Neural progenitor cell (in vitro differentiated cells): Measurements from ENCODE around the gene OTX1.
A peak's percentile ranks its signal among the peaks of the same experiment; 100 is the strongest.

ENCODE experiments used
- EZH2 ChIP-seq: fragments of 200-600 bp; sonication (generic); IDR thresholded peaks from 2 replicates; pipeline ENCODE4 v1.6.1; 2017; ENCODE audit warnings: antibody characterized with exemption, mild to moderate bottlenecking, moderate library complexity
- EZH2phosphoT487 ChIP-seq: fragments of 200-600 bp; sonication (generic); IDR thresholded peaks from 2 replicates; pipeline ENCODE4 v1.6.1; 2017; ENCODE audit warnings: antibody characterized with exemption
- TF ChIP-seq, protein P1 (sequence below): fragments of 200-600 bp; sonication (generic); IDR thresholded peaks from 2 replicates; pipeline ENCODE4 v1.5.1; 2017; ENCODE audit warnings: antibody characterized with exemption, mild to moderate bottlenecking

DNA sequence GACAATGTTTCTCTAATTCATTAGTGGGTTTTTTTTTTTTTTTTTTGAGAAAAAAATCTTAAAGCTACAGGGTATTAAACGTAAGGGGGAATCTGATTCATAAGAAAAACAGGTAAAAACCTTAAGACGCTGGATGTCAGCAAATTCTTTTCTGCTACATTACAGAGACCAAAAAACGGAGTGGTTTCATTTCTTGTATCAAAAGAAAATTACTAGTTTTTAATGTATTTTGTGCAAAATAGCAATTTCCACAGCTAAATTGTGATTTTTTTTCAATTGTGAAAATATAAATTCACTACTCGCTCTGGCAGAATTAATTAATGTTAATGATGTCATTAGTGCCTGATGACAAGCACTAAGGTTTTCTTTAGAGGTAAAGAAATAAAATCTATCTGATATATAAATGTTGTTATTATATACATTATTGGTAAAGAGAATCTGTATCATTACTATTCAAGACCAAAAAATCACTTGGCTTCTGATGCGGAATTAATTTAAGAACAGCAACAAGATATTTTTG is 9.9 kb downstream of the OTX1 start:
- TF ChIP-seq, protein P1, sequence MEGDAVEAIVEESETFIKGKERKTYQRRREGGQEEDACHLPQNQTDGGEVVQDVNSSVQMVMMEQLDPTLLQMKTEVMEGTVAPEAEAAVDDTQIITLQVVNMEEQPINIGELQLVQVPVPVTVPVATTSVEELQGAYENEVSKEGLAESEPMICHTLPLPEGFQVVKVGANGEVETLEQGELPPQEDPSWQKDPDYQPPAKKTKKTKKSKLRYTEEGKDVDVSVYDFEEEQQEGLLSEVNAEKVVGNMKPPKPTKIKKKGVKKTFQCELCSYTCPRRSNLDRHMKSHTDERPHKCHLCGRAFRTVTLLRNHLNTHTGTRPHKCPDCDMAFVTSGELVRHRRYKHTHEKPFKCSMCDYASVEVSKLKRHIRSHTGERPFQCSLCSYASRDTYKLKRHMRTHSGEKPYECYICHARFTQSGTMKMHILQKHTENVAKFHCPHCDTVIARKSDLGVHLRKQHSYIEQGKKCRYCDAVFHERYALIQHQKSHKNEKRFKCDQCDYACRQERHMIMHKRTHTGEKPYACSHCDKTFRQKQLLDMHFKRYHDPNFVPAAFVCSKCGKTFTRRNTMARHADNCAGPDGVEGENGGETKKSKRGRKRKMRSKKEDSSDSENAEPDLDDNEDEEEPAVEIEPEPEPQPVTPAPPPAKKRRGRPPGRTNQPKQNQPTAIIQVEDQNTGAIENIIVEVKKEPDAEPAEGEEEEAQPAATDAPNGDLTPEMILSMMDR, result no peak
- TF ChIP-seq EZH2 (no peak), EZH2phosphoT487 (peak; percentile 12)
